Astrocyte of the spinal cord (primary cell): ENCODE results near the gene ADGRD2.

ENCODE experiments used
- DNase-seq: peaks from one replicate; pipeline ENCODE4 v3.0.0; 2011; ENCODE audit warnings: low read depth, low spot score
- H3K4me3 ChIP-seq: 2 replicates; pipeline ENCODE4 v1.5.1; 2011; ENCODE audit warnings: low read depth, mild to moderate bottlenecking, low read length, moderate library complexity
- CTCF ChIP-seq: IDR thresholded peaks from 2 replicates; pipeline ENCODE4 v1.5.1; 2012; ENCODE audit warnings: low read depth, mild to moderate bottlenecking, low read length, inconsistent platforms
- in situ Hi-C: cut with HindIII; loops from 2 replicates; pipeline ENCODE4 v1.10.0; 2017; ENCODE audit warnings: low sequenced_read_pairs

Gene ADGRD2

GRCh38 chr9:124505901-124506346 is 55.7 kb downstream of the ADGRD2 start:
- H3K4me3 ChIP-seq = no peak overlapping the region
- DNase-seq = no peak
- in situ Hi-C loops = no loop called here
- no peak for TF ChIP-seq CTCF

- DNase-seq = no peak
- TF ChIP-seq CTCF = no peak
- H3K4me3 ChIP-seq = no peak overlapping the region
- in situ Hi-C loops = no loop called here
These were observed 56.2 kb downstream of the ADGRD2 start for GRCh38 chr9:124506433-124506832.

- in situ Hi-C loops = no loop called here
- no peak for DNase-seq
- TF ChIP-seq CTCF = no peak
- no peak within 1 kb of the TSS for H3K4me3 ChIP-seq
These were observed 57.0 kb downstream of the ADGRD2 start, which contains the start of gene NR5A1 for GRCh38 chr9:124506931-124507879. TSS of gene NR5A1 (minus strand) at chr9:124507399. CDS start at chr9:124503395, 4,004 bp downstream.

DNA sequence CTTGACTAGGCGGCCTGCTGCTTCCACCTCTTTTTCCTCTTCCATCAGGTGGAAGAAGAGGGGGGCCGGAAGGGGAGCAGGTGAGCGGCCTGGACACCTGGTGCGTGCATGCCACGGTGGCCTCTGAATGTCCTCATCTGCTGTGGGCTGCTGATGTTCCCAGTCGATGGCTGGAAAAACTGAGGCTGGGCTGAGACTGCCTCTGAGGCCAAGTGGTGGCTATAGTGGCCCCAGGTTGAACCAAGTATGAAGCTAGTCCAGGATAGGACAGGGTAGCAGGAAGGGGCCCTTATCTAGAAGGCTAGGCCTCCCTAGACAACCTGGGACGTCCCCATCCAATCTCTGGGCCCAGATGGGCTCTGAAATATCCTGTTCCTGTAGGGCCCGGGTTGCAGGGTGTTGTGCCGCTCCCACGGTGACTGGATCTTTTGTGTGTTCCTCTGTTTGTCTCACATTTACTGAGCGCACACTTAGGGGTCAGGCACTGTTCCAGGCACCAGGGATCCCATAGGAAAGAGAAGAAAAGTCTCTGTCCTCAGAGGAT is 57.7 kb downstream of the ADGRD2 start:
- in situ Hi-C loops = no loop called here
- no peak for DNase-seq
- TF ChIP-seq CTCF = no peak
- H3K4me3 ChIP-seq = no peak overlapping the region

- no peak for TF ChIP-seq CTCF
- in situ Hi-C loops = no loop called here
- no peak overlapping the region for H3K4me3 ChIP-seq
- no peak for DNase-seq
These were observed 60.6 kb downstream of the ADGRD2 start for GRCh38 chr9:124510650-124511425.

DNA sequence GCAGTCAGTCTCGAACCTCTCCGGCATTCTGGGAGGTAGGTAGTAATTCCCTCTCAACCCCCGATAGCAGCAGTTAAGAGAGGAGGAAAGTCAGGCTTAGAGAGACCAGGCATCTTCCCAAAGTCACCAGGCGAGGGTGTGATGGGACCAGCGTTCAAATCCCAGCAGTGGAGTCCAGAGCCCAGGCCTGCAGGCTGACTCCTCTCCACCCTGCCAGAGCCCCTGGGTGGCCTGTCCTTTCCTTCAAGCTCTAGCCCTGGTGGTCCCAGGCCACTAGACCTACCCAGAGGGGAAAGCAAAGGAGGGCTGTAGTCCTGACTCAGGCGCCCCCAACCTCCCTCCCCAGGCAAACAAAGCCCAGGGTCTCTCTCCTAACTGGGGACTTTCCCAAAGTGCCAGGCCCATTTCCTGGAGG is 61.2 kb downstream of the ADGRD2 start:
- in situ Hi-C loops = no loop called here
- TF ChIP-seq CTCF = no peak
- H3K4me3 ChIP-seq = no peak overlapping the region
- DNase-seq = no peak
